ENCODE results near the gene HLA-F. TPM values are rescaled to one million over a fixed set of nuclear protein-coding genes. Genes with fewer than 3 reads are reported as not detected.

HLA-F gene
- total and polyA plus RNA-seq, 8 donors = 15.4 to 197 (median 21.1) TPM

DNA sequence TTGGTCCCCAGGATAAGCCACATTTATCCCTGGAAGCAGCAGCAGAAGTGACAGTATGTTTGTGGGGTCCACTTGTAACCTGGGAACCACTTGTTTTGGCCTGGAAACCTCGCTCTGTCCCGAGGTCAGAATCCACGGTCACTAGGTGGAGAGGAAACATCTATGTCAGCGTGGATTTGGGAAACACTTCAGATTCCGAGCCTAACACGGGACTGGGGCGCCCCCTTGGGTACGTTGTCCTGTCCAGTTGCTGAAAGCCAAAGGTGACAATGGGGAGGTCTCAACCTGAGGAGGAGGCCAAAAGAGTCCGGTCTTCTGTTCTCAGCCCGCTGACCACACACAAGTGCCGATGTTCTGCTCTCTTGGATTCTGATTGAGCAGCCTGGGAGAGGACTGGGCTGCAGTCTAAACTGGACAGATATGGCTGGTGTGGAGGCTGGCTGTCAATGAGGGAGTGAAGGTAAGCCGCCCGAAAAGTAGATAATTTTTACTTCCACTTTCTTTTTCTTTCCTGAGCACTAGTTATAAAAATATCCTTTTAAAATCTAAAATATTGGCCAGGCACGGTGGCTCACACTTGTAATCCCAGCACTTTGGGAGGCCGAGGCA is 37.4 kb upstream of the HLA-F start:
- Histone ChIP-seq H3K27ac (no peak overlapping the region), H3K36me3 (no peaks in the 10 kb centered on the region), H3K9me3 (no peaks in the 10 kb centered on the region), H3K4me3 (no peak overlapping the region), H3K4me1 (no peaks in the 10 kb centered on the region), H3K27me3 (peaks cover 0 to 17% of the 10 kb centered on the region in 2 donors)
- no peak for DNase-seq
- TF ChIP-seq, protein P1, sequence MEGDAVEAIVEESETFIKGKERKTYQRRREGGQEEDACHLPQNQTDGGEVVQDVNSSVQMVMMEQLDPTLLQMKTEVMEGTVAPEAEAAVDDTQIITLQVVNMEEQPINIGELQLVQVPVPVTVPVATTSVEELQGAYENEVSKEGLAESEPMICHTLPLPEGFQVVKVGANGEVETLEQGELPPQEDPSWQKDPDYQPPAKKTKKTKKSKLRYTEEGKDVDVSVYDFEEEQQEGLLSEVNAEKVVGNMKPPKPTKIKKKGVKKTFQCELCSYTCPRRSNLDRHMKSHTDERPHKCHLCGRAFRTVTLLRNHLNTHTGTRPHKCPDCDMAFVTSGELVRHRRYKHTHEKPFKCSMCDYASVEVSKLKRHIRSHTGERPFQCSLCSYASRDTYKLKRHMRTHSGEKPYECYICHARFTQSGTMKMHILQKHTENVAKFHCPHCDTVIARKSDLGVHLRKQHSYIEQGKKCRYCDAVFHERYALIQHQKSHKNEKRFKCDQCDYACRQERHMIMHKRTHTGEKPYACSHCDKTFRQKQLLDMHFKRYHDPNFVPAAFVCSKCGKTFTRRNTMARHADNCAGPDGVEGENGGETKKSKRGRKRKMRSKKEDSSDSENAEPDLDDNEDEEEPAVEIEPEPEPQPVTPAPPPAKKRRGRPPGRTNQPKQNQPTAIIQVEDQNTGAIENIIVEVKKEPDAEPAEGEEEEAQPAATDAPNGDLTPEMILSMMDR (IDR thresholded peaks at IDR 0.05) = no peak
- no peak for ATAC-seq
- intact Hi-C loops (cut with DNase I) = no loop called here

DNA sequence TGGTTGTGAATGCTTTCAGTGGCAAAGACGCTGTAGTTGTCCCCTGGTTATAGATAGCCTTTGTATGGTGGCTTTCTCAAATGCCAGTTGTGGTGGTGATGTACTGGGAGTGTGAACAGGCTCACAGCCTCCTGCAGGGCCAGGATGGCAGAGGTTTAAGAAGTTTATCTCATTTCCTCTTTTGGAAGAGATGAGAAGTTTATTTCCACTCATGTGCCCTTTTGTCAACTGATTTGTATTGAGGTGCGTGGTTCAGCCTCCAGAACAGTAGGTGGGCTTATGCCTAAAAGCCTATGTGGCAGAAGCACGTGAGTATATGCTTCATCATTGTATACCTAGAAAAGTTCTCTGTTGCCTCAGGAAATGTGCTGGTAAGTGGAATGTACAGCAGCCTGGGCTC is 28.6 kb upstream of the HLA-F start:
- H3K27ac ChIP-seq = no peak overlapping the region
- H3K36me3 ChIP-seq = no peaks in the 10 kb centered on the region
- intact Hi-C loops (cut with DNase I) = no loop called here
- TF ChIP-seq, protein P1 (IDR thresholded peaks at IDR 0.05) = no peak
- H3K4me1 ChIP-seq = no peaks in the 10 kb centered on the region
- peaks cover 0 to 5% of the 10 kb centered on the region in 2 donors for H3K9me3 ChIP-seq
- H3K4me3 ChIP-seq = no peak overlapping the region
- DNase-seq = no peak
- no peaks in the 10 kb centered on the region for H3K27me3 ChIP-seq
- ATAC-seq = no peak

- H3K4me3 ChIP-seq = no peak overlapping the region
- peaks cover 0 to 4% of the 10 kb centered on the region in 2 donors for H3K27me3 ChIP-seq
- no peaks in the 10 kb centered on the region for H3K36me3 ChIP-seq
- TF ChIP-seq, protein P1 (IDR thresholded peaks at IDR 0.05) = peak in 1 of 2 donors; percentile 25
- H3K27ac ChIP-seq = no peak overlapping the region
- H3K4me1 ChIP-seq = no peaks in the 10 kb centered on the region
- H3K9me3 ChIP-seq = peaks cover 0 to 5% of the 10 kb centered on the region in 2 donors
- DNase-seq = peak in 1 of 4 donors; percentile 8
- peak; percentile 43 for ATAC-seq
- intact Hi-C loops (cut with DNase I) = no loop called here
These were observed 26.8 kb upstream of the HLA-F start for GRCh38 chr6:29696147-29697125.

DNA sequence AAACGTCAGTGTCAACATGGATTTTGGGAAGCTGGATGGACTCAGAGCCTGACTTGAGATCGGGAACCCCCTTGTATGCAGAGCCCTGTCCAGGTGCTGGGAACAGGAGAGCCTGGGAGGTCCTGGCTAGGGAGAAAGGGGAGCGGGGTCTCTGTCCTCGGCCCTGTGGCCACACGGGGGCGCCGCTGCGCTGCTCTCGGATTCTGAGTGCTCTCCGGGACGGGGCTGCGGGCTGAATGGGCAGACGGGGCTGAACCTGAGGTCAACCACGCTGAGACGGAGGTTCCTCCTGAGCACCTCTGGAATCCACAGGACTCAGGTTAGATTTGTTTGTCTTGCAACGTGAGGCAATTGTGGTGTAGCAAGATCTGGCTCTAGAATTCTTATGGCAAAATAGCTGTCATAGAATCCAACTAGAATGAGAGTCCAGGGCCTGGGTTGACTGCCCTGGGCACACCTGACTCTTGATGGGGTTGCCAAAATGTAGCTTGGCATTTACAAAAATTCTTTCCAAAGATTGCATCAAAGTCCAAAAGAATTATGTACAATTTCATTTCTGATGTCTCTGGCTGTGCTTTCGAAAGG is 20.6 kb upstream of the HLA-F start:
- H3K4me3 ChIP-seq = no peak overlapping the region
- intact Hi-C loops (cut with DNase I) = loop anchor here in 1 of 2 donors (10.0 kb wide), 1 partner anchor 132 kb away; no protein-coding TSS in a partner anchor
- H3K4me1 ChIP-seq = peaks cover 0 to 3% of the 10 kb centered on the region in 2 donors
- peak; percentile 73 for ATAC-seq
- peak in 3 of 4 donors; percentile 36 to 98 (median 40) for DNase-seq
- TF ChIP-seq, protein P1 (IDR thresholded peaks at IDR 0.05) = peak in 1 of 2 donors; percentile 86
- H3K9me3 ChIP-seq = no peaks in the 10 kb centered on the region
- no peaks in the 10 kb centered on the region for H3K36me3 ChIP-seq
- no peak overlapping the region for H3K27ac ChIP-seq
- peaks cover 0 to 36% of the 10 kb centered on the region in 2 donors for H3K27me3 ChIP-seq
